Caco-2 (cell line): ENCODE data around the gene CCDC85C. TPM values are rescaled to one million over a fixed set of nuclear protein-coding genes. Genes with fewer than 3 reads are reported as not detected.
A peak's percentile ranks its signal among the peaks of the same experiment; 100 is the strongest.

Source experiments
- BruUV-seq: library from RNA; stranded (reverse); fragments of 400-500 nt; replicated peaks from 2 replicates; lab custom pipeline; 2021; lab: Mats Ljungman, UMichigan
- CTCF ChIA-PET: fragments of 300-600 bp; sonication (Branson Sonifier 250); formaldehyde crosslinking; loops from one replicate; lab custom pipeline; 2022; ENCODE audit warnings: antibody characterized with exemption; lab: Charles Lee
- POLR2A ChIA-PET: fragments of 300-600 bp; sonication (Branson Sonifier 250); formaldehyde crosslinking; loops from one replicate; lab custom pipeline; 2022; ENCODE audit warnings: antibody characterized with exemption; lab: Charles Lee
- DNase-seq, 2 experiments: peaks; one replicate each; pipeline versions ENCODE4 v3.0.0 to v3.0.0-alpha.2; 2020 to 2022
- H3K27me3 ChIP-seq: replicated peaks from 2 replicates; pipeline ENCODE4 v1.6.0; 2011; ENCODE audit warnings: low read length; ENCODE audit not compliant: control insufficient read depth, insufficient read depth
- H3K36me3 ChIP-seq: 2 replicates; pipeline ENCODE4 v1.5.1; 2011; ENCODE audit warnings: low read length; ENCODE audit not compliant: control insufficient read depth, insufficient read depth
- H3K4me1 ChIP-seq: fragments of 250-450 bp; sonication (Bioruptor Pico); 2 replicates; pipeline ENCODE4 v1.5.1; 2020; ENCODE audit warnings: mild to moderate bottlenecking
- H3K4me3 ChIP-seq: 2 replicates; pipeline ENCODE4 v1.5.1; 2011; ENCODE audit warnings: low read depth, mild to moderate bottlenecking, control low read depth, low read length
- H3K9me3 ChIP-seq: fragments of 250-450 bp; sonication (Bioruptor Pico); 2 replicates; pipeline ENCODE4 v1.5.1; 2020; ENCODE audit warnings: mild to moderate bottlenecking, moderate library complexity
- H3K27ac Mint-ChIP-seq: one replicate; pipeline ENCODE4 v1.8.0; 2022; ENCODE audit warnings: mixed read lengths; ENCODE audit not compliant: unreplicated experiment
- H3K27me3 Mint-ChIP-seq: one replicate; pipeline ENCODE4 v1.8.0; 2022; ENCODE audit warnings: mixed read lengths; ENCODE audit not compliant: insufficient read depth, unreplicated experiment
- H3K36me3 Mint-ChIP-seq: one replicate; pipeline ENCODE4 v1.8.0; 2022; ENCODE audit warnings: mild to moderate bottlenecking, mixed read lengths; ENCODE audit not compliant: insufficient read depth, unreplicated experiment
- H3K4me1 Mint-ChIP-seq: one replicate; pipeline ENCODE4 v1.8.0; 2022; ENCODE audit warnings: low read depth, mixed read lengths; ENCODE audit not compliant: unreplicated experiment
- H3K4me3 Mint-ChIP-seq: one replicate; pipeline ENCODE4 v1.8.0; 2022; ENCODE audit warnings: mild to moderate bottlenecking, moderate library complexity, mixed read lengths; ENCODE audit not compliant: unreplicated experiment
- H3K9me3 Mint-ChIP-seq: one replicate; pipeline ENCODE4 v1.8.0; 2022; ENCODE audit warnings: mixed read lengths; ENCODE audit not compliant: unreplicated experiment
- intact Hi-C: fragments of 100-400 bp; cut with micrococcal nuclease; formaldehyde crosslinking; loops from one replicate; pipeline ENCODE4 v1.10.0; 2022; ENCODE audit not compliant: unreplicated experiment
- total RNA-seq: library from RNA; stranded (reverse); gene quantifications from 2 replicates; pipeline ENCODE4 v1.2.3, GENCODE V29; 2022
- TF ChIP-seq, protein P1 (sequence below), 2 experiments: fragments of 200-600 bp in 1 of 2; IDR thresholded peaks; 1 replicate in 1 of 2; 2 replicates in 1 of 2; pipeline versions ENCODE4 v1.5.1 to v1.8.0; 2011 to 2022; ENCODE audit warnings: antibody characterized with exemption in 1 of 2, control low read depth in 1 of 2, inconsistent platforms in 1 of 2, low read depth in 1 of 2, low read length in 1 of 2, mild to moderate bottlenecking in 1 of 2, moderate library complexity in 1 of 2; ENCODE audit not compliant: insufficient read depth in 1 of 2, severe bottlenecking in 1 of 2, unreplicated experiment in 1 of 2

Gene CCDC85C
- total RNA-seq, 1 experiment from 2014 or later: 76.2 TPM

- Histone ChIP-seq H3K4me1 (peaks cover 22% of the 10 kb centered on the region), H3K27me3 (no peaks in the 10 kb centered on the region), H3K4me3 (no peak overlapping the region), H3K36me3 (no peaks in the 10 kb centered on the region; the same call in 1 of the 2 replicates), H3K9me3 (no peaks in the 10 kb centered on the region)
- Mint-ChIP-seq H3K4me1 (peaks cover 6% of the 10 kb centered on the region), H3K9me3 (no peaks in the 10 kb centered on the region), H3K4me3 (no peak overlapping the region), H3K36me3 (peaks cover 5% of the 10 kb centered on the region), H3K27ac (peak overlapping the region; percentile 38), H3K27me3 (no peaks in the 10 kb centered on the region)
- intact Hi-C loops: no loop called here
- ChIA-PET POLR2A (no interaction called here), CTCF (no interaction called here)
- TF ChIP-seq, protein P1, sequence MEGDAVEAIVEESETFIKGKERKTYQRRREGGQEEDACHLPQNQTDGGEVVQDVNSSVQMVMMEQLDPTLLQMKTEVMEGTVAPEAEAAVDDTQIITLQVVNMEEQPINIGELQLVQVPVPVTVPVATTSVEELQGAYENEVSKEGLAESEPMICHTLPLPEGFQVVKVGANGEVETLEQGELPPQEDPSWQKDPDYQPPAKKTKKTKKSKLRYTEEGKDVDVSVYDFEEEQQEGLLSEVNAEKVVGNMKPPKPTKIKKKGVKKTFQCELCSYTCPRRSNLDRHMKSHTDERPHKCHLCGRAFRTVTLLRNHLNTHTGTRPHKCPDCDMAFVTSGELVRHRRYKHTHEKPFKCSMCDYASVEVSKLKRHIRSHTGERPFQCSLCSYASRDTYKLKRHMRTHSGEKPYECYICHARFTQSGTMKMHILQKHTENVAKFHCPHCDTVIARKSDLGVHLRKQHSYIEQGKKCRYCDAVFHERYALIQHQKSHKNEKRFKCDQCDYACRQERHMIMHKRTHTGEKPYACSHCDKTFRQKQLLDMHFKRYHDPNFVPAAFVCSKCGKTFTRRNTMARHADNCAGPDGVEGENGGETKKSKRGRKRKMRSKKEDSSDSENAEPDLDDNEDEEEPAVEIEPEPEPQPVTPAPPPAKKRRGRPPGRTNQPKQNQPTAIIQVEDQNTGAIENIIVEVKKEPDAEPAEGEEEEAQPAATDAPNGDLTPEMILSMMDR (IDR thresholded peaks at IDR 0.05; ENCODE audit: insufficient read depth in 1 of 2, low read depth in 1 of 2, low read length in 1 of 2, severe bottlenecking in 1 of 2, unreplicated experiment in 1 of 2): no peak
- no peak for DNase-seq
- BruUV-seq: no TSS peak
These were observed 63.6 kb downstream of the CCDC85C start for GRCh38 chr14:99540196-99541032.

DNA sequence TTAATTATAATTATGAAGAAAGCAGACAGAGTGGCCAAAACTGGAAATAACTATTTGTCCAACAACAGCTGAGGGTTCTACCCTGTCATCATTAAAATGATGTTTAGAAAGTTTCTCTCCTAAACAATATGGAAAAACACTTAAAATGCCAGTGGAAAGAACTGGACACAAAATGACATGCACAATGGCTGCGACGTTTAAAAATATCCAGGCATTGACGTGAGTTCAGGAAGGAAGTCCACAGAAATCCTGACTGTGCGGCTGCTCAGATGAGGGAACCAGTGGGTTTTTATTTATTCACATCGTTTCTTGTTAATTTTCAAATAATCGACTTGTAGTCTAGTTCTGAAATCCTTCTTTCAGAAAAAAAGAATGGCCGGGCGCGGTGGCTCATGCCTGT, 64.5 kb downstream of the CCDC85C start:
- ChIA-PET CTCF (no interaction called here), POLR2A (no interaction called here)
- Histone ChIP-seq H3K9me3 (no peaks in the 10 kb centered on the region), H3K27me3 (no peaks in the 10 kb centered on the region), H3K4me3 (no peak overlapping the region), H3K36me3 (no peaks in the 10 kb centered on the region; the same call in 1 of the 2 replicates), H3K4me1 (peaks cover 22% of the 10 kb centered on the region)
- Mint-ChIP-seq H3K27ac (no peak overlapping the region), H3K4me3 (no peak overlapping the region), H3K9me3 (no peaks in the 10 kb centered on the region), H3K4me1 (peaks cover 6% of the 10 kb centered on the region), H3K36me3 (peaks cover 5% of the 10 kb centered on the region), H3K27me3 (no peaks in the 10 kb centered on the region)
- intact Hi-C loops: loop anchor here (5.0 kb wide), 1 partner anchor 38 kb away; no protein-coding TSS in a partner anchor
- BruUV-seq: no TSS peak
- TF ChIP-seq, protein P1 (IDR thresholded peaks at IDR 0.05; ENCODE audit: insufficient read depth in 1 of 2, low read depth in 1 of 2, low read length in 1 of 2, severe bottlenecking in 1 of 2, unreplicated experiment in 1 of 2): no peak
- DNase-seq: no peak

DNA sequence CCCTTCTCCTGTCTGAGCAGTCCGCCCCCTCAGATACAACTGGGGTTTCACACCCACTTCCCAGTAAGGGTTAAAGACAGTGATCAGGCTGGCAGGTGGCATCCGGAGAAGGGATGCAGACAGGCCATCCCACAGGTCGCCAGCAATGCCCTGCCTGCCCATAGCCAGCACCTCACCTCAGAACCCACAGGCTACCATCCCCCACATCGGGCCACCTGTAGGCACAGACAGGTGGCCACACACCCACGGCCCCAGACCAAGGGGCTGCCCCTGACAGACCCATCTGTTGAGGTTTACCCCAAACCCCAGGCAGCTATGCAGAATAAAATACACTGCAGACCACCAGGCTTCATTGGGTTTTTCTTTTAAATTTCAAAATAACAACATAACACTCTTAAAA, 65.3 kb downstream of the CCDC85C start:
- H3K4me3 ChIP-seq: no peak overlapping the region
- H3K4me1 ChIP-seq: peaks cover 22% of the 10 kb centered on the region
- no TSS peak for BruUV-seq
- Mint-ChIP-seq H3K4me3 (no peak overlapping the region), H3K4me1 (peaks cover 6% of the 10 kb centered on the region), H3K9me3 (no peaks in the 10 kb centered on the region), H3K36me3 (peaks cover 5% of the 10 kb centered on the region), H3K27me3 (no peaks in the 10 kb centered on the region), H3K27ac (peak overlapping the region; percentile 71)
- POLR2A ChIA-PET: no interaction called here
- TF ChIP-seq, protein P1 (IDR thresholded peaks at IDR 0.05; ENCODE audit: insufficient read depth in 1 of 2, low read depth in 1 of 2, low read length in 1 of 2, severe bottlenecking in 1 of 2, unreplicated experiment in 1 of 2): no peak
- CTCF ChIA-PET: interaction anchor here (1.0 to 2.3 kb wide), 2 partner anchors 15 to 63 kb away, joined by 3 to 15 read pairs; no protein-coding TSS in a partner anchor
- H3K9me3 ChIP-seq: no peaks in the 10 kb centered on the region
- DNase-seq: no peak
- H3K27me3 ChIP-seq: no peaks in the 10 kb centered on the region
- intact Hi-C loops: loop anchor here (5.0 kb wide), 1 partner anchor 39 kb away; no protein-coding TSS in a partner anchor
- H3K36me3 ChIP-seq: no peaks in the 10 kb centered on the region; the same call in 1 of the 2 replicates
